H1 (cell line): ENCODE results near the gene BORA. TPM values are rescaled to one million over a fixed set of nuclear protein-coding genes. Genes with fewer than 3 reads are reported as not detected.

Experiments
- CTCF ChIA-PET: fragments of 300-600 bp; sonication (Branson Sonifier 250); formaldehyde crosslinking; loops from one replicate; lab custom pipeline; 2021; ENCODE audit not compliant: partially characterized antibody; lab: Charles Lee
- POLR2A ChIA-PET: fragments of 300-600 bp; sonication (Branson Sonifier 250); formaldehyde crosslinking; loops from one replicate; lab custom pipeline; 2021; ENCODE audit warnings: inconsistent platforms; ENCODE audit not compliant: partially characterized antibody; lab: Charles Lee
- DNase-seq, 2 experiments: peaks; one replicate each; pipeline versions ENCODE4 v3.0.0 to v3.0.0-alpha.2; 2010 to 2022; ENCODE audit warnings: low spot score in 2 of 2, low read depth in 1 of 2, mixed read lengths in 1 of 2
- FAIRE-seq: peaks from 2 replicates; lab custom pipeline; 2011; peaks lifted over from hg19 to GRCh38; lab: Jason Lieb, UNC
- H2AFZ ChIP-seq: 2 replicates; pipeline ENCODE4 v1.8.1; 2012; ENCODE audit warnings: low read length, inconsistent platforms
- H2AK5ac ChIP-seq: 2 replicates; pipeline ENCODE4 v1.6.1; 2013; ENCODE audit warnings: low read depth, low read length
- H2BK120ac ChIP-seq: replicated peaks from 2 replicates; pipeline ENCODE3; 2013; ENCODE audit warnings: low read depth, low read length, inconsistent platforms
- H2BK12ac ChIP-seq: 2 replicates; pipeline ENCODE4 v1.6.1; 2013; ENCODE audit warnings: low read depth, low read length
- H2BK15ac ChIP-seq: 2 replicates; pipeline ENCODE4 v1.6.1; 2013; ENCODE audit warnings: low read length
- H2BK20ac ChIP-seq: 2 replicates; pipeline ENCODE4 v1.6.1; 2013; ENCODE audit warnings: low read length
- H2BK5ac ChIP-seq: 2 replicates; pipeline ENCODE4 v1.6.1; 2013; ENCODE audit warnings: low read depth, low read length
- H3K14ac ChIP-seq: 2 replicates; pipeline ENCODE4 v1.6.1; 2013; ENCODE audit warnings: inconsistent platforms; ENCODE audit not compliant: insufficient read length
- H3K18ac ChIP-seq: 2 replicates; pipeline ENCODE4 v1.6.1; 2013; ENCODE audit warnings: low read length; ENCODE audit errors: extremely low read depth
- H3K23ac ChIP-seq: 2 replicates; pipeline ENCODE4 v1.6.1; 2013; ENCODE audit warnings: inconsistent platforms; ENCODE audit not compliant: insufficient read length
- H3K23me2 ChIP-seq: 2 replicates; pipeline ENCODE4 v1.6.1; 2013; ENCODE audit warnings: low read depth, low read length
- H3K27ac ChIP-seq: 2 replicates; pipeline ENCODE4 v1.6.1; 2011; ENCODE audit warnings: low read depth, low read length, inconsistent platforms
- H3K27me3 ChIP-seq, 4 experiments: replicated peaks in 1 of 4; 1 replicate in 1 of 4; 2 replicates in 3 of 4; pipeline versions ENCODE4 v1.6.1 to v1.8.1; 2011 to 2013; ENCODE audit warnings: low read length in 3 of 4, mild to moderate bottlenecking in 3 of 4, inconsistent platforms in 2 of 4, mixed read lengths in 2 of 4, moderate library complexity in 1 of 4; ENCODE audit not compliant: control insufficient read depth in 3 of 4, insufficient read depth in 3 of 4; ENCODE audit errors: extremely low read depth in 1 of 4
- H3K36me3 ChIP-seq, 4 experiments: 2 replicates each; pipeline versions ENCODE4 v1.6.1 to v1.8.1; 2011 to 2013; ENCODE audit warnings: mild to moderate bottlenecking in 4 of 4, low read length in 3 of 4, moderate library complexity in 2 of 4, control low read depth in 1 of 4, inconsistent platforms in 1 of 4; ENCODE audit not compliant: insufficient read depth in 4 of 4, control insufficient read depth in 2 of 4
- H3K4ac ChIP-seq: replicated peaks from 2 replicates; pipeline ENCODE3; 2013; ENCODE audit warnings: low read length, low read depth, mixed read lengths, inconsistent platforms; ENCODE audit not compliant: insufficient read length
- H3K4me1 ChIP-seq, 4 experiments: replicated peaks in 1 of 4; 1 replicate in 1 of 4; 2 replicates in 3 of 4; pipeline versions ENCODE4 v1.6.1 to v1.8.1; 2011 to 2013; ENCODE audit warnings: low read length in 3 of 4, inconsistent platforms in 2 of 4, mixed read lengths in 1 of 4; ENCODE audit not compliant: insufficient read depth in 4 of 4, control insufficient read depth in 3 of 4
- H3K4me2 ChIP-seq, 2 experiments: 2 replicates each; pipeline versions ENCODE4 v1.6.1 to v1.8.1; 2011 to 2013; ENCODE audit warnings: low read depth in 2 of 2, low read length in 2 of 2, control low read depth in 1 of 2, inconsistent platforms in 1 of 2, mild to moderate bottlenecking in 1 of 2; ENCODE audit not compliant: insufficient read depth in 1 of 2
- H3K4me3 ChIP-seq, 4 experiments: fragments of 200-600, 300-600 bp in 1 of 4; sonication (generic), shearing (Covaris generic), sonication (Bioruptor Twin) in 1 of 4; 2 replicates each; pipeline versions ENCODE4 v1.5.1 to v1.8.1; 2011 to 2016; ENCODE audit warnings: low read length in 4 of 4, low read depth in 3 of 4, control low read depth in 2 of 4, inconsistent platforms in 2 of 4, mild to moderate bottlenecking in 2 of 4, mixed read lengths in 1 of 4, moderate library complexity in 1 of 4; ENCODE audit not compliant: insufficient read depth in 2 of 4; ENCODE audit errors: extremely low read depth in 1 of 4
- H3K56ac ChIP-seq: replicated peaks from 2 replicates; pipeline ENCODE3; 2013; ENCODE audit warnings: low read depth, mild to moderate bottlenecking, mixed read lengths, low read length, inconsistent platforms; ENCODE audit not compliant: insufficient read length
- H3K79me1 ChIP-seq: 2 replicates; pipeline ENCODE4 v1.6.1; 2013; ENCODE audit warnings: low read depth, low read length, control low read depth
- H3K79me2 ChIP-seq, 2 experiments: 2 replicates each; pipeline versions ENCODE4 v1.6.1 to v1.8.1; 2012 to 2013; ENCODE audit warnings: low read length in 2 of 2, mild to moderate bottlenecking in 2 of 2, inconsistent platforms in 1 of 2; ENCODE audit not compliant: insufficient read depth in 2 of 2, control insufficient read depth in 1 of 2
- H3K9ac ChIP-seq, 4 experiments: replicated peaks in 1 of 4; 1 replicate in 1 of 4; 2 replicates in 3 of 4; pipeline versions ENCODE4 v1.6.1 to v1.8.1; 2011 to 2013; ENCODE audit warnings: low read depth in 3 of 4, low read length in 3 of 4, control low read depth in 2 of 4, mild to moderate bottlenecking in 2 of 4, moderate library complexity in 2 of 4, inconsistent platforms in 1 of 4; ENCODE audit errors: extremely low read depth in 1 of 4
- H3K9me3 ChIP-seq, 2 experiments: 2 replicates each; pipeline versions ENCODE4 v1.6.1 to v1.8.1; 2012 to 2013; ENCODE audit warnings: mild to moderate bottlenecking in 2 of 2, moderate library complexity in 2 of 2, control low read depth in 1 of 2, inconsistent platforms in 1 of 2, low read depth in 1 of 2, low read length in 1 of 2, mixed read lengths in 1 of 2; ENCODE audit not compliant: insufficient read depth in 2 of 2
- H4K20me1 ChIP-seq, 2 experiments: replicated peaks in 1 of 2; 2 replicates each; pipeline versions ENCODE3 to v1.8.1; 2011 to 2013; ENCODE audit warnings: inconsistent platforms in 2 of 2, low read length in 2 of 2, mild to moderate bottlenecking in 1 of 2; ENCODE audit not compliant: insufficient read depth in 2 of 2, control insufficient read depth in 1 of 2
- H4K5ac ChIP-seq: 2 replicates; pipeline ENCODE4 v1.6.1; 2013; ENCODE audit warnings: low read length, low read depth, mixed read lengths, inconsistent platforms; ENCODE audit not compliant: insufficient read length
- H4K8ac ChIP-seq: 2 replicates; pipeline ENCODE4 v1.8.0; 2013; ENCODE audit warnings: mild to moderate bottlenecking, moderate library complexity, low read length, inconsistent platforms; ENCODE audit not compliant: insufficient read depth; ENCODE audit errors: extremely low read depth
- H4K91ac ChIP-seq: replicated peaks from 2 replicates; pipeline ENCODE3; 2013; ENCODE audit warnings: low read length, mixed read lengths, inconsistent platforms; ENCODE audit not compliant: insufficient read length
- CHD2 ChIP-seq: IDR thresholded peaks from 2 replicates; pipeline ENCODE4 v1.6.1; 2012; ENCODE audit warnings: low read length, improper control_type of control experiment
- E2F6 ChIP-seq: IDR thresholded peaks from 2 replicates; pipeline ENCODE4 v1.6.1; 2012; ENCODE audit warnings: inconsistent platforms
- EZH2 ChIP-seq: fragments of 200-600 bp; sonication (generic); IDR thresholded peaks from 2 replicates; pipeline ENCODE4 v1.7.1; 2012; ENCODE audit warnings: low read depth, mild to moderate bottlenecking, moderate library complexity, low read length, inconsistent platforms; ENCODE audit not compliant: severe bottlenecking
- JUN ChIP-seq: IDR thresholded peaks from 2 replicates; pipeline ENCODE4 v1.6.1; 2011; ENCODE audit warnings: low read depth, mild to moderate bottlenecking, improper control_type of control experiment, low read length
- JUND ChIP-seq: IDR thresholded peaks from 2 replicates; pipeline ENCODE4 v1.6.1; 2011; ENCODE audit warnings: mild to moderate bottlenecking, improper control_type of control experiment, low read length
- KDM1A ChIP-seq: fragments of 200-600, 300-600 bp; sonication (generic); IDR thresholded peaks from 2 replicates; pipeline ENCODE4 v1.7.1; 2016; ENCODE audit warnings: mild to moderate bottlenecking, low read length, borderline replicate concordance
- POLR2AphosphoS5 ChIP-seq: IDR thresholded peaks from 2 replicates; pipeline ENCODE4 v1.6.1; 2011; ENCODE audit warnings: low read depth, low read length
- POU5F1 ChIP-seq: IDR thresholded peaks from 2 replicates; pipeline ENCODE4 v1.6.1; 2011; ENCODE audit warnings: low read depth, mild to moderate bottlenecking, low read length, moderate library complexity
- SIX5 ChIP-seq: IDR thresholded peaks from 2 replicates; pipeline ENCODE4 v1.6.1; 2011; ENCODE audit warnings: mild to moderate bottlenecking, low read depth, low read length
- TEAD4 ChIP-seq: IDR thresholded peaks from 2 replicates; pipeline ENCODE4 v1.6.1; 2012; ENCODE audit warnings: low read depth, low read length, inconsistent platforms, mixed read lengths
- YY1 ChIP-seq: IDR thresholded peaks from 2 replicates; pipeline ENCODE4 v1.6.1; 2011; ENCODE audit warnings: low read depth, mild to moderate bottlenecking, low read length
- WGBS, 2 experiments: shearing (Covaris generic) in 1 of 2; methylation state at CpG; one replicate each; pipeline versions ENCODE4 v1.1.6 to v1.1.7; 2013 to 2015; ENCODE audit warnings: low lambda C conversion rate in 2 of 2, mixed read lengths in 2 of 2, inconsistent platforms in 1 of 2, low coverage in 1 of 2, missing lambda C conversion rate in 1 of 2; ENCODE audit not compliant: insufficient replicate concordance in 2 of 2, insufficient coverage in 1 of 2, insufficient read length in 1 of 2; ENCODE audit errors: extremely low coverage in 1 of 2, missing lambda C conversion rate in 1 of 2; 5-methylcytosine and 5-hydroxymethylcytosine counted together
- polyA plus RNA-seq, 7 experiments: library from polyadenylated mRNA; depleted of rRNA in 3 of 7; stranded (reverse) in 5 of 7; unstranded in 2 of 7; fragments of >200 nt in 5 of 7; fragments of 200-250 nt in 2 of 7; gene quantifications; 1 replicate in 5 of 7; 2 replicates in 1 of 7; 4 replicates in 1 of 7; pipeline versions ENCODE4 v1.2.1 to v1.2.3, GENCODE V29; 2011 to 2013; ENCODE audit warnings: missing spikeins in 2 of 7, mixed read lengths in 2 of 7
- total RNA-seq: library from RNA; stranded (reverse); fragmentation: NEBNext Ultra II Directional; extraction: Animal tissue kit (Norgen Biotek cat#: 25700); gene quantifications from 2 replicates; pipeline ENCODE4 v1.2.1, GENCODE V29; 2021

BORA gene
- total and polyA plus RNA-seq, 2 of the 8 experiments (the other 6 are each of a cell fraction or from before 2014, with no cell fraction given): 4.9 to 12.9 TPM

GRCh38 chr13:72678312-72678711 lies 49.4 kb upstream of the BORA start:
- Histone ChIP-seq H3K9ac (no peak overlapping the region), H3K23ac (no peak overlapping the region), H4K91ac (no peak overlapping the region), H3K18ac (no peak overlapping the region), H3K79me1 (no peaks in the 10 kb centered on the region), H2BK120ac (no peak overlapping the region), H2BK20ac (no peak overlapping the region), H3K23me2 (peaks cover 1% of the 10 kb centered on the region; the same call in 1 of the 2 replicates), H3K56ac (no peak overlapping the region), H3K4ac (no peak overlapping the region), H2BK12ac (no peak overlapping the region), H3K14ac (no peak overlapping the region), H2AFZ (no peak overlapping the region), H4K8ac (no peak overlapping the region), H3K9me3 (no peaks in the 10 kb centered on the region), H3K36me3 (no peaks in the 10 kb centered on the region; a peak in 1 of 8 replicates), H3K79me2 (no peaks in the 10 kb centered on the region), H3K27me3 (no peaks in the 10 kb centered on the region), H2BK5ac (no peak overlapping the region), H2BK15ac (no peak overlapping the region), H3K4me3 (no peak overlapping the region), H2AK5ac (no peak overlapping the region), H3K27ac (no peak overlapping the region), H3K4me2 (no peak overlapping the region), H4K20me1 (no peaks in the 10 kb centered on the region), H4K5ac (no peak overlapping the region), H3K4me1 (no peaks in the 10 kb centered on the region; a peak in 1 of 7 replicates)
- ChIA-PET CTCF (interaction anchor here (1.1 to 2.2 kb wide), 2 partner anchors 27 to 30 kb away, joined by 6 to 7 read pairs; no protein-coding TSS in a partner anchor), POLR2A (no interaction called here)
- FAIRE-seq (no peak), DNase-seq (no peak)
- 88% methylated on average over 1 of the region's 1 CpG; no CpG with 5 or more reads in 1 of the 2 experiments for WGBS, 2 experiments
- no peak for TF ChIP-seq JUN
- TF ChIP-seq KDM1A: no peak
- TF ChIP-seq EZH2: no peak
- no peak for TF ChIP-seq POLR2AphosphoS5
- no peak for TF ChIP-seq E2F6
- TF ChIP-seq POU5F1: no peak
- no peak for TF ChIP-seq YY1
- TF ChIP-seq SIX5: no peak
- no peak for TF ChIP-seq CHD2
- TF ChIP-seq TEAD4: no peak
- TF ChIP-seq JUND: no peak
